GM12878 (cell line): ENCODE results near the gene FAR2. TPM values are rescaled to one million over a fixed set of nuclear protein-coding genes. Genes with fewer than 3 reads are reported as not detected.

ENCODE experiments used
- ATAC-seq: fragments of 200-7000 bp; cut with Tn5 transposase; 3 replicates; pipeline ENCODE4 v1.9.1; 2020; ENCODE audit warnings: mild to moderate bottlenecking, moderate library complexity
- BruUV-seq: library from RNA; stranded (reverse); fragments of 400-500 nt; replicated peaks from 2 replicates; lab custom pipeline; 2021; lab: Mats Ljungman, UMichigan
- CTCF ChIA-PET: fragments of 300-600 bp; sonication (Branson Sonifier 250); formaldehyde crosslinking; extraction: SDS; loops from one replicate; lab custom pipeline; 2021; ENCODE audit warnings: inconsistent platforms; lab: Yijun Ruan, JAX
- POLR2A ChIA-PET: fragments of 350-600 bp; formaldehyde crosslinking; extraction: SDS; loops from one replicate; lab custom pipeline; 2021; ENCODE audit warnings: inconsistent platforms; lab: Charles Lee
- RAD21 ChIA-PET: fragments of 300-600 bp; sonication (Branson Sonifier 250); formaldehyde crosslinking; loops from one replicate; lab custom pipeline; 2023; ENCODE audit warnings: antibody characterized with exemption; ENCODE audit not compliant: unreplicated experiment; lab: Charles Lee
- SMC1A ChIA-PET: fragments of 300-600 bp; sonication (Branson Sonifier 250); formaldehyde crosslinking; loops from one replicate; lab custom pipeline; 2023; ENCODE audit not compliant: unreplicated experiment, uncharacterized antibody; lab: Charles Lee
- DNase-seq: peaks from one replicate; pipeline ENCODE4 v3.0.0-alpha.2; 2011; ENCODE audit warnings: low read depth, low spot score
- FAIRE-seq: peaks from 3 replicates; lab custom pipeline; 2011; peaks lifted over from hg19 to GRCh38; lab: Jason Lieb, UNC
- H2AFZ ChIP-seq: 2 replicates; pipeline ENCODE4 v1.6.0; 2011; ENCODE audit warnings: low read depth, low read length, control low read depth; ENCODE audit not compliant: control insufficient read depth
- H3K27ac ChIP-seq: 2 replicates; pipeline ENCODE4 v1.5.1; 2011; ENCODE audit warnings: control low read depth; ENCODE audit not compliant: control insufficient read depth, insufficient read depth
- H3K27me3 ChIP-seq, 2 experiments: replicated peaks in 1 of 2; 2 replicates each; pipeline versions ENCODE4 v1.6.0 to v1.6.1; 2011; ENCODE audit warnings: low read length in 1 of 2; ENCODE audit not compliant: control insufficient read depth in 2 of 2, insufficient read depth in 2 of 2
- H3K36me3 ChIP-seq, 2 experiments: 2 replicates each; pipeline ENCODE4 v1.5.1; 2011; ENCODE audit warnings: low read length in 1 of 2; ENCODE audit not compliant: control insufficient read depth in 2 of 2, insufficient read depth in 2 of 2
- H3K4me1 ChIP-seq: 2 replicates; pipeline ENCODE4 v1.6.1; 2011; ENCODE audit warnings: mild to moderate bottlenecking, low read length, moderate library complexity, mixed read lengths; ENCODE audit not compliant: control insufficient read depth, insufficient read depth
- H3K4me2 ChIP-seq: 2 replicates; pipeline ENCODE4 v1.6.0; 2011; ENCODE audit warnings: control low read depth; ENCODE audit not compliant: control insufficient read depth, insufficient read depth
- H3K4me3 ChIP-seq: fragments of 200-600 bp; sonication (generic); 2 replicates; pipeline ENCODE4 v1.5.1; 2016
- H3K79me2 ChIP-seq: 2 replicates; pipeline ENCODE4 v1.6.0; 2011; ENCODE audit warnings: low read length; ENCODE audit not compliant: control insufficient read depth, insufficient read depth
- H3K9ac ChIP-seq: 2 replicates; pipeline ENCODE4 v1.8.0; 2011; ENCODE audit warnings: low read length, control low read depth, mixed read lengths; ENCODE audit not compliant: control insufficient read depth, insufficient read depth
- H3K9me3 ChIP-seq: replicated peaks from 3 replicates; pipeline ENCODE4 v1.5.1; 2011; ENCODE audit warnings: mild to moderate bottlenecking, low read length; ENCODE audit not compliant: control insufficient read depth, insufficient read depth
- H4K20me1 ChIP-seq: 2 replicates; pipeline ENCODE4 v1.6.0; 2011; ENCODE audit not compliant: control insufficient read depth, insufficient read depth
- ATF2 ChIP-seq: IDR thresholded peaks from 2 replicates; pipeline ENCODE4 v1.6.1; 2012; ENCODE audit warnings: low read length, inconsistent platforms
- CHD1 ChIP-seq: IDR thresholded peaks from 2 replicates; pipeline ENCODE4 v1.6.1; 2012; ENCODE audit warnings: low read depth, low read length, improper control_type of control experiment
- ZBTB33 ChIP-seq: fragments of 450-650 bp; IDR thresholded peaks from 2 replicates; pipeline ENCODE4 v1.6.1; 2017; ENCODE audit warnings: mild to moderate bottlenecking
- WGBS: methylation state at CpG from one replicate; pipeline ENCODE4 v1.1.6; 2016; ENCODE audit warnings: low lambda C conversion rate; ENCODE audit not compliant: insufficient replicate concordance, insufficient coverage; ENCODE audit errors: missing lambda C conversion rate; 5-methylcytosine and 5-hydroxymethylcytosine counted together
- in situ Hi-C: fragments of 300-500 bp; cut with MboI; formaldehyde crosslinking; loops from 9 replicates; pipeline ENCODE4 v1.14.3; 2018; ENCODE audit warnings: mixed read lengths
- intact Hi-C: fragments of 100-400 bp; cut with micrococcal nuclease; formaldehyde crosslinking; loops from one replicate; pipeline ENCODE4 v1.14.2; 2022; ENCODE audit not compliant: unreplicated experiment
- polyA plus RNA-seq, 11 experiments: library from polyadenylated mRNA; depleted of rRNA in 4 of 11; unstranded in 6 of 11; stranded (reverse) in 5 of 11; fragments of >200 nt; fragmentation: Nextera tagmentation in 4 of 11; fragmentation: Illumina TruSeq in 1 of 11; extraction: Ambion mirVana in 4 of 11; extraction: Trizol in 1 of 11; gene quantifications; 1 replicate in 1 of 11; 2 replicates in 10 of 11; pipeline versions ENCODE4 v1.2.1 to v1.2.3, GENCODE V29; 2011 to 2016; ENCODE audit warnings: inconsistent platforms in 2 of 11, missing spikeins in 2 of 11, low read depth in 1 of 11
- total RNA-seq, 4 experiments: library from RNA; depleted of rRNA in 3 of 4; stranded (reverse); fragments of >200 nt in 3 of 4; fragmentation: Illumina TruSeq in 1 of 4; extraction: Trizol in 1 of 4; gene quantifications; 2 replicates each; pipeline versions ENCODE4 v1.2.1 to v1.2.3, GENCODE V29; 2013 to 2021

Gene FAR2
- total and polyA plus RNA-seq, 10 of the 15 experiments (the other 5 are each of a cell fraction or from before 2014, with no cell fraction given) = 0.50 to 1.1 (median 0.65) TPM

GRCh38 chr12:29310899-29311298, 161.8 kb downstream of the FAR2 start:
- no peak for ATAC-seq

More at GRCh38 chr12:29310899-29311298, 161.8 kb downstream of the FAR2 start:
- Histone ChIP-seq H3K4me3 (no peak overlapping the region), H4K20me1 (no peaks in the 10 kb centered on the region), H3K9ac (no peak overlapping the region), H3K4me1 (no peaks in the 10 kb centered on the region), H3K27me3 (no peaks in the 10 kb centered on the region), H2AFZ (no peak overlapping the region), H3K36me3 (no peaks in the 10 kb centered on the region)
- DNase-seq = no peak
- RAD21 ChIA-PET = interaction anchor here (0.7 to 1.2 kb wide), 2 partner anchors 158 to 237 kb away, joined by 3 read pairs; no protein-coding TSS in a partner anchor
- intact Hi-C loops = no loop called here
- TF ChIP-seq ATF2 = no peak
- no peak for TF ChIP-seq ZBTB33
- no peak for TF ChIP-seq CHD1
- TF ChIP-seq, all 136 proteins: peak for 0
- FAIRE-seq = no peak
- ChIA-PET CTCF (interaction anchor here (0.6 to 1.8 kb wide), 4 partner anchors 68 to 238 kb away, joined by 3 to 5 read pairs (median 4); no protein-coding TSS in a partner anchor), SMC1A (interaction anchor here (1.4 kb wide), 1 partner anchor 225 kb away, joined by 4 read pairs; no protein-coding TSS in a partner anchor), POLR2A (no interaction called here)
- Histone ChIP-seq H3K79me2 (no peaks in the 10 kb centered on the region), H3K4me2 (no peak overlapping the region), H3K27ac (no peak overlapping the region), H3K9me3 (no peaks in the 10 kb centered on the region)
- in situ Hi-C loops = loop anchor here (5.0 kb wide), 1 partner anchor 234 kb away; no protein-coding TSS in a partner anchor
- 94% methylated on average over 4 of the region's 4 CpGs for WGBS
- BruUV-seq = no TSS peak
